HEK293 (cell line): ENCODE results near the gene AGO1.

ENCODE experiments used
- CTCF ChIP-seq: fragments of 450-650 bp; formaldehyde crosslinking; IDR thresholded peaks from 2 replicates; pipeline ENCODE4 v1.5.1; 2016; ENCODE audit warnings: missing biosample characterization, missing genetic modification characterization
- KLF1 ChIP-seq: fragments of 450-650 bp; formaldehyde crosslinking; IDR thresholded peaks from 2 replicates; pipeline ENCODE4 v1.5.1; 2016; ENCODE audit warnings: missing biosample characterization, missing genetic modification characterization
- PRDM10 ChIP-seq: fragments of 450-650 bp; formaldehyde crosslinking; IDR thresholded peaks from 2 replicates; pipeline ENCODE4 v1.5.1; 2016; ENCODE audit warnings: missing biosample characterization, missing genetic modification characterization
- REST ChIP-seq: fragments of 450-650 bp; formaldehyde crosslinking; IDR thresholded peaks from 2 replicates; pipeline ENCODE4 v1.5.1; 2016; ENCODE audit warnings: missing biosample characterization, missing genetic modification characterization
- ZBTB7A ChIP-seq: fragments of 450-650 bp; formaldehyde crosslinking; IDR thresholded peaks from 2 replicates; pipeline ENCODE4 v1.5.1; 2016; ENCODE audit warnings: low read depth, missing biosample characterization, missing genetic modification characterization
- ZNF140 ChIP-seq: fragments of 450-650 bp; formaldehyde crosslinking; IDR thresholded peaks from 2 replicates; pipeline ENCODE4 v1.5.1; 2016; ENCODE audit warnings: missing biosample characterization, missing genetic modification characterization
- ZNF146 ChIP-seq: fragments of 450-650 bp; formaldehyde crosslinking; IDR thresholded peaks from 2 replicates; pipeline ENCODE4 v1.5.1; 2016; ENCODE audit warnings: missing biosample characterization, missing genetic modification characterization
- ZNF274 ChIP-seq, 2 experiments: fragments of 200-500 bp in 1 of 2; fragments of 450-650 bp in 1 of 2; sonication (Bioruptor generic) in 1 of 2; formaldehyde crosslinking in 1 of 2; IDR thresholded peaks; 2 replicates each; pipeline versions ENCODE4 v1.5.1 to v1.6.1; 2014 to 2016; ENCODE audit warnings: borderline replicate concordance in 1 of 2, inconsistent platforms in 1 of 2, low read length in 1 of 2, missing biosample characterization in 1 of 2, missing genetic modification characterization in 1 of 2
- ZNF302 ChIP-seq: fragments of 450-650 bp; formaldehyde crosslinking; IDR thresholded peaks from 2 replicates; pipeline ENCODE4 v1.5.1; 2016; ENCODE audit warnings: missing biosample characterization, missing genetic modification characterization, low read depth
- ZNF433 ChIP-seq: fragments of 450-650 bp; formaldehyde crosslinking; IDR thresholded peaks from 2 replicates; pipeline ENCODE4 v1.5.1; 2016; ENCODE audit warnings: missing biosample characterization, missing genetic modification characterization, low read depth
- ZNF660 ChIP-seq: fragments of 450-650 bp; IDR thresholded peaks from 2 replicates; pipeline ENCODE4 v1.5.1; 2018; ENCODE audit warnings: missing biosample characterization, mild to moderate bottlenecking, missing genetic modification characterization
- ZNF692 ChIP-seq: fragments of 450-650 bp; formaldehyde crosslinking; IDR thresholded peaks from 2 replicates; pipeline ENCODE4 v1.5.1; 2016; ENCODE audit warnings: missing biosample characterization, missing genetic modification characterization
- ZNF776 ChIP-seq: fragments of 450-650 bp; formaldehyde crosslinking; IDR thresholded peaks from 2 replicates; pipeline ENCODE4 v1.5.0; 2017; ENCODE audit warnings: missing biosample characterization, missing genetic modification characterization, borderline replicate concordance
- ZSCAN5A ChIP-seq: fragments of 450-650 bp; formaldehyde crosslinking; IDR thresholded peaks from 2 replicates; pipeline ENCODE4 v1.5.1; 2016; ENCODE audit warnings: missing biosample characterization, missing genetic modification characterization

GRCh38 chr1:35958558-35958957 lies 75.5 kb downstream of the AGO1 start:
- TF ChIP-seq CTCF (tag by site-specific recombination) = no peak
- no peak for TF ChIP-seq ZNF433 (tag by site-specific recombination)
- TF ChIP-seq REST (tag by site-specific recombination) = no peak
- no peak for TF ChIP-seq ZSCAN5A (tag by site-specific recombination)
- TF ChIP-seq PRDM10 (tag by site-specific recombination) = no peak
- no peak for TF ChIP-seq ZNF140 (tag by site-specific recombination)
- TF ChIP-seq ZNF776 (tag by site-specific recombination) = no peak
- no peak for TF ChIP-seq ZBTB7A (tag by site-specific recombination)
- no peak for TF ChIP-seq KLF1 (tag by site-specific recombination)
- no peak for TF ChIP-seq ZNF302 (tag by site-specific recombination)
- TF ChIP-seq ZNF274 (IDR thresholded peaks at IDR 0.05; ENCODE audit: low read length) = no peak
- TF ChIP-seq ZNF274 (tag by site-specific recombination; IDR thresholded peaks at IDR 0.05; ENCODE audit: borderline replicate concordance) = no peak
- no peak for TF ChIP-seq ZNF692 (tag by site-specific recombination)
- no peak for TF ChIP-seq ZNF146 (tag by site-specific recombination)
- no peak for TF ChIP-seq ZNF660
